GM19025 (cell line): ENCODE results near the gene REEP5.
A peak's percentile ranks its signal among the peaks of the same experiment; 100 is the strongest.
"Not testable (repeated sequence)": the region's sequence is repeated elsewhere in the genome, so short reads cannot be mapped to it uniquely, and the experiment has no call there.

Experiments
- ATAC-seq: cut with Tn5 transposase; IDR thresholded peaks from one replicate; pipeline ENCODE4 v1.9.1; 2021; ENCODE audit warnings: mild to moderate bottlenecking, low read depth, moderate library complexity; ENCODE audit not compliant: unreplicated experiment

The REEP5 gene

DNA sequence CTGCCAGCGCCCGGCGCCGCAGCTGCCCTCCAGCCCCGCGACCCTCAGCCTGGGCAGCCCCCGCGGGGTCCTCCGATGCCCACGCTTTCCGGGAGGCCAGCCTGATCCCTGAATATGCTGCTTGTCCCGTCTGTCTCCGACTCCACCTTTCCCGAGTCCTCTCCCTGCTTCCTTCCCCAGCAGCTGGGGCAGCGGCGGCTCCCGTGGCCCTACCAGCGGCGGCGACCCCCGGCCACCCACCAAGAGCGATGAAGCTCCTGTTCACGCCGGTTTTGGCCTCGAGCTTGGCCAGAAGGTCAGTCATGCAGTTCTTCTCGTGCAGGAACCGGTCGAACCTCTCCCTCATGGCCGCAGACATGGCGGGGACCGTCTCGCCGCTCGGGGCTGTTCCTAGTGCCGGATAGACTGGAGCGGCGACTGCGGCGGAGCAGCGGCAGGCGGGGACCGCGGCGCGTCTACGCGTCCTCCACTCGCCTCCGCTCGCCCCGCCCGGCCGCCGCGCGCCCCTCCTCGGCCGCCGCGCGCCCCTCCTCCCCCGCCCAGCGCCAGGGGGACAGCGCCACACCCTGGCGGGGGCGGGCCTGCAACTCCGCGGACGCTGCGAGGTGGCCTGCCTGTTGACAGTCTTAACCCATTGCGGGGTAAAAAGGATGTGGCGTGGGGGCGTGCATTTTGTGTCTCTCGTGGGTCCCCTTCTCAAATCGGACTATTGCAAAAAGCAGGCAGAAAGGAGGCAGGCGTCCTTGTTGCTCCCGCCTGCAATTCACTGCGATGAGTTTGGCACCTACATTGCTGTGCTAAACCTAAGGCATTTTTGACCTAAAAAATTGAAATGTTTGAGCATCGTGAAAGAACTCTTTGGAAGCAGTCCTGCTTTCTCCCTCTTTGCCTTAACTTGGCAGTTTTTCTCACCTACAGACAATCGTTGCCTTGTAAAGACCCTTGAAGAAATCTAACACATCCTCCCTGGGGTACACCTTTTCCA, at the start of gene REEP5:
Gene REEP5, minus strand, starts transcription at position 395 of the 985 bp plus-strand sequence. Its CDS starts 37 bp downstream, at position 358.
- ATAC-seq = peak; percentile 60

DNA sequence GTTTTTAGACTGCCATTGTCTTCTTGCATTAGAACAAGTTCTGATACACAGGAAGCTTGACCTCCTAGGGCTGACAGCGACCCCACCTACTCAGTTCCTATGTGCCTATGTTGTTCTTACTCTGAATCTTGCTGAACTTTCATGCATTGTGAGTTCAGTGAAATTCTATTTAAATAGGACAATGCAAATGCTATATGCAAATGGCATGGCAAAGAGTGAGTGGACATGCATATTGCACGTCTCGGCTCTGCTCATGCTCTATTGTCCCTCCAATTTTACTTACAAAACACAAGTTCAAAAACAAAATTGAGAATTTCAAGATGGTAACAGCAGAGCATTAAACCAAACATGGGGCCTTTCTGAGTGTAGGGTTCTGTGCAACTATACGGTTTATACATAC, 49.2 kb upstream of the REEP5 start:
- ATAC-seq = no peak

DNA sequence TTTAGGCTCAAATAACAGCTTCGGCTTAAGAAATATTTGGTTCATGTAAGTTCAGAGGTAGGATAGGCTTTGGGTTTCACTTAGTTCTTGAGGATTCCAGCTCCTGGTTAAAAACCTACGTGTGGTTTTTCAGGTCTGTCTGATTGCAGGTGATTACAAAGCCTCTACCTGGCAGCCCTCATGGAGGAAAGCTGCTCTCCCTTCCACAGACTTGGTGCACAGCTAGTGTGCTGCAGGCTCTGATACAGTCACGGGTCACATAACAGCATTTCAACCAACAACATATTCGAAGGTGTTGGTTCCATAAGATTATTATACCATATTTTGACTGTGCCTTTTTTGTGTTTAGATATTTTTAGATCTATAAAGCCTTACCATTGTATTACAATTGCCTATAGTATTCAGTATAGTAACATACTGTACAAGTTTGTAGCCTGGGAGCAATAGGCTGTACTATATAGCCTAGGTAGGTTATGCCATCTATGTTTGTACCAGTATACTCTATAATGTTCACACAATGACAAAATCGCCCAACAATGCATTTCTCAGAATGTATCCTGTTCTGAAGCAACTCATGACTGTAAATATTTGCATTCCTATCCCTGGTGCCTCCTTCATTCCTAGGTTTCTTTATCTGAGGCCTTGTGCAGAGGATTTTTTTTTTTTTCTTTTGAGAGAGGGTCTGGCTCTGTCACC, 46.5 kb upstream of the REEP5 start:
- no peak for ATAC-seq

- ATAC-seq = no peak
Observed at GRCh38 chr5:112967520-112968083, 45.6 kb upstream of the REEP5 start.

- no peak for ATAC-seq
Observed at GRCh38 chr5:112965733-112966306, 43.8 kb upstream of the REEP5 start.

DNA sequence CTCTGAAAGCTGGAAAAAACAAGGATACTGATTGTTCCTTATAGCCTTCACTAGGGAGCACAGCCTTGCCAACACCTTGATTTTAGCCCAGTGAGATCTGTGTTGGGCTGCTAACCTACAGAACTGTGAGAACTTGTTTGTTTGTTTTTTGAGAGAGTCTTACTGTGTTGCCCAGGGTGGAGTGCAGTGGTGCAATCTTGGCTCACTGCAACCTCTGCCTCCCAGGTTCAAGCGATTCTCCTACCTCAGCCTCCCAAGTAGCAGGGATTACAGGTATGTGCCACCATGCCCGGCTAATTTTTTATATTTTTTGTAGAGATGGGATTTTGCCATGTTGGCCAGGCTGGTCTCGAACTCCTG, 41.3 kb upstream of the REEP5 start:
- ATAC-seq = not testable (repeated sequence)

GRCh38 chr5:112960863-112961504, 39.0 kb upstream of the REEP5 start:
- no peak for ATAC-seq

DNA sequence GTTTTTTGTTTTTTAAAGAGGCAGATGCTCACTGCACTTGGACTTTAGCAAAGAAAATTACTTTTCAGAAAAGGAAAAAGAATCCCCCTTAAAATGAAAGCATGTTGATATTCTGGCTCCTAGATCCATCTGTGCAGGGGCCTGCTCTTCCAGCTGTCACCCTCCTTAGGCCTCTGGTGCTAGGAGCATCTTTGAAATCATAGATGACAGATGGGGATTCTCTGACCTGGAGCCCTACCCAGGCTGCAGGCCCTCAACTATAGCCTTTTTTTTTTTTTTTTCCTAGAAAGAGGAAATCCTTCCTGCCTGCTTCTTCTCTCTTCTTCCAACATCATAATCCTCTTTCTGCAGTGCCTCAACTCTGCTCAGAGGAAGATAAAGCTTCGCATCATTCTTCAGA, 38.3 kb upstream of the REEP5 start:
- ATAC-seq = no peak

DNA sequence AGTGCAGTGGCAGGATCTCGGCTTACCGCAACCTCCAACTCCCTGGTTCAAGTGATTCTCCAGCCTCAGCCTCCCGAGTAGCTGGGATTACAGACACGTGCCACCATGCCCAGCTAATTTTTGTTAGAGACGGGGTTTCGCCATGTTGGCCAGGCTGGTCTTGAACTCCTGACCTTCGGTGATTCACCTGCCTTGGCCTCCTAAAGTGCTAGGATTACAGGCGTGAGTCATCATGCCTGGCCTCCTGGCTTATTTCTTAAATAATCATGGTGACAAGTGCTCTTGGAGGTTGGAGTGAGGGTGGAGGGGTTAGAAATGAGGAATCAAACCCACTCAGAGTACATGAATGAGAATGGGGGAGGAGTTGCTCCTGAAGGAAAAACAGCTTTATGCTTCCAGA, 37.8 kb upstream of the REEP5 start:
- ATAC-seq = not testable (repeated sequence)

DNA sequence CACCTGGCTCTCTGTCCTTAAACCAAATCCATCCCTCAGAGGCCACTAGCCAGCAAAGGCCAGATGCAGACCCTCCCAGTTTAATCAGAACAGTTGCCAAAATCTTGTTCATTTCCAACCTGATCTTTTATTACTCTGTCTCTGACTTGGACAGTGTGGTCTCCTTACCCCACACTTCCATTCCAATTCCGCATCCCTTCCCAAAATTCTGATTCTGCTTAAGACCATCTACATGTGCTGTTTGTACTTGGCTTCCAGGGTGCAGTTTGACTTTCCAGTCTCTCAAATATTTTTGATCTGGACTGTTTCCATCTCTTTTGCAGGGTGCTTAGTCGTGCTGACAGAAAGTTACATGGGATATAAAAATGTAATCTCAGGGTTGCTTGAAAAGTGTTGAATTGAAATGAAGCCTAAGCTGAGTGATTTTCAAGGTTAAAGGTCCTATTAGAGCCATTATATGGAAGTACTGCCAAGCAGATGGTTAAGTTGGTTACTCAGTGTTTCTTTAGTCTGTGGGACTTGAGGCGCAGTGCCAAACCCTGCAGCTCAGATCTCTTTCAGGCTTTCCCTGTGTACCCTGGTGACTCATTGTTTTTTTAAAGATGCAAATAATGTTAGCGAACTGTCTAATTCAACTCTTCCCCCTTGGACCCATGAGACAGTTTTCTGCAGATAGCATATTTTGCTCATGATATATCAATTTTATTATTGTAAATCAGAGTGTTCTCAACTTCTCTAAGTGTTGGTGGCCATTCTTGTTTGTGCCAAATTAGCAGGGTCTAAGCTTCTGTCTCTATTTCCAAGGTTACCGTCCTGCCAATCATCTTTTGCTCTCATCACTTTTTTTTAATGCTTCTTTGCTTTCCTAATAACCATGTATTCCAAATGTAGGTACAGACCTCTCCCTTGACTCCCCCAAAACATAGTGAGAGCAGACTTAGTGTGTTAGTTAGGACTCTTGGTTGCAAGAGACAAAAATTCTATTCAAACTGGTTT, 36.4 kb upstream of the REEP5 start:
- ATAC-seq = peak; percentile 93

- no peak for ATAC-seq
Observed at GRCh38 chr5:112957036-112957808, 35.2 kb upstream of the REEP5 start.

DNA sequence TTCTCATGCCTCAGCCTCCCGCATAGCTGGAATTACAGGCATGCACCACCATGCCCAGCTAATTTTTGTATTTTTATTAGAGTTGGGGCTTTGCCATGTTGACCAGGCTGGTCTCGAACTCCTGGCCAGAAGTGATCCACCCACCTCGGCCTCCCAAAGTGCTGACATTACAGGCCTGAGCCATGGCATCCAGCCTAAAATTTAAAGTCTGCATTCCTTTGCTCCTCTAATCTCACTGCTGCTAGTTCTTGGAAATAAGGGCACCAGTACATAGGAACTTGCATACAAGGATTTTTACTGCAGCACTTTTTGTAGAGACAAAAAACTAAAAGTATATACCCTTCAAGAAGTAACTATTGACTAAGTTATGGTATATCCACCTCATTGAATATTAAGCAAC, 34.6 kb upstream of the REEP5 start:
- no peak for ATAC-seq

- peak; percentile 98 for ATAC-seq
Observed at GRCh38 chr5:112951124-112951702, 29.2 kb upstream of the REEP5 start.

DNA sequence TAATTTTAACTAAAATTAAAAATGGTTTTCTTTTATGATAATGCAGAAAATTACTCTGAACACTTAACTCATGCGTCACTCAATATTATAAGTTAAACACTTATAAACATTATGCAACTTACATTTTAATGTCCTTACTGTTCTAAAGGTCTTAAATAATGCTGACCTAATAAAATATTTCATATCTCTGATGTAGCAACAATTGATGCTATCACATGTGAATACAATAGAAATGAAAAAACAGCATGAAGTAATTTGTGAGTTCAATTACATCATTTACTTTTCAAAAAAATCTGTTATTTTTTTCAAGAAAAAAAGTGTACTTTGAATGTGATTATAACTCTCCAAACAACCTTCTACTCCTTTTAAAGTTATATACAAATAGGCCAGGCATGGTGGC, 26.4 kb upstream of the REEP5 start:
- ATAC-seq = no peak

GRCh38 chr5:112940670-112941069, 18.6 kb upstream of the REEP5 start:
- no peak for ATAC-seq

- no peak for ATAC-seq
Observed at GRCh38 chr5:112938286-112938685, 16.3 kb upstream of the REEP5 start.

DNA sequence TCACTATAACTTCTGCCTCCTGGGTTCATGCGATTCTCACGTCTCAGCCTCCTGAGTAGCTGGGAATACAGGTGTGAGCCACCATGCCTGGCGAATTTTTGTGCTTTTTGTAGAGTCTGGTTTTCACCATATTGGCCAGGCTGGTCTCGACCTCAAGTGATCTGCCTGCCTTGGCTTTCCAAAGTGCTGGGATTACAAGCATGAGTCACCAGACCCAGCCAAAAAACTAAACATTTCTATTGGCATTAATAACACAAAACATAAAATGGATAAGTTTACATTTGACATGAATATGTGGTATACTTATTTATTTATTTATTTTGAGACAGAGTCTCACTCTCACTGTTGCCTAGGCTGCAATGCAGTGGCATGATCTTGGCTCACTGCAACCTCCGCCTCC, 13.6 kb upstream of the REEP5 start:
- no peak for ATAC-seq

- no peak for ATAC-seq
Observed at GRCh38 chr5:112934366-112934663, 12.3 kb upstream of the REEP5 start.
